Gastrocnemius medialis (tissue), 4 donors: Measurements from ENCODE around the gene ATAT1. TPM values are rescaled to one million over a fixed set of nuclear protein-coding genes. Genes with fewer than 3 reads are reported as not detected.
A peak's percentile ranks its signal among the peaks of the same experiment; 100 is the strongest.

Experiments
- ATAC-seq, 2 donors: fragments of 150-250 bp; one replicate each; pipeline ENCODE4 v1.9.1; 2016
- DNase-seq, 2 donors: peaks; one replicate each; pipeline ENCODE4 v3.0.0-alpha.2; 2019
- H3K27ac ChIP-seq, 4 donors: fragments of 200-600 bp; sonication (generic); 1 replicate in 1 of 4; 2 replicates in 3 of 4; pipeline ENCODE4 v1.5.1; 2016 to 2018; ENCODE audit warnings: mild to moderate bottlenecking in 2 of 4, moderate library complexity in 1 of 4
- H3K27me3 ChIP-seq, 3 donors: fragments of 200-600 bp; sonication (generic) in 2 of 3; 1 replicate in 1 of 3; 2 replicates in 2 of 3; pipeline versions ENCODE4 v1.5.1 to v1.6.0; 2016 to 2019; ENCODE audit warnings: mild to moderate bottlenecking in 1 of 3, moderate library complexity in 1 of 3
- H3K36me3 ChIP-seq, 2 donors: fragments of 200-600 bp; sonication (generic) in 1 of 2; one replicate each; pipeline ENCODE4 v1.5.1; 2017 to 2018
- H3K4me1 ChIP-seq, 2 donors: fragments of 200-600 bp; sonication (generic) in 1 of 2; one replicate each; pipeline ENCODE4 v1.5.1; 2016 to 2017; ENCODE audit warnings: mild to moderate bottlenecking in 2 of 2
- H3K4me3 ChIP-seq, 4 donors: fragments of 200-600 bp; sonication (generic) in 3 of 4; 1 replicate in 1 of 4; 2 replicates in 3 of 4; pipeline ENCODE4 v1.5.1; 2016 to 2019; ENCODE audit warnings: mild to moderate bottlenecking in 2 of 4
- H3K9me3 ChIP-seq, 3 donors: fragments of 200-600 bp; sonication (generic) in 2 of 3; 1 replicate in 1 of 3; 2 replicates in 2 of 3; pipeline ENCODE4 v1.5.1; 2016 to 2019
- CTCF ChIP-seq, 5 experiments: fragments of 450-650 bp in 3 of 5; fragments of 200-600 bp in 2 of 5; sonication (generic) in 2 of 5; IDR thresholded peaks in 4 of 5; conservative IDR thresholded peaks in 1 of 5; 1 replicate in 4 of 5; 2 replicates in 1 of 5; pipeline ENCODE4 v1.5.1; 2016 to 2019; ENCODE audit warnings: antibody characterized with exemption in 5 of 5, mild to moderate bottlenecking in 3 of 5, moderate library complexity in 3 of 5
- POLR2A ChIP-seq, 2 donors: fragments of 450-650 bp; IDR thresholded peaks; one replicate each; pipeline ENCODE4 v1.6.1; 2017; ENCODE audit warnings: antibody characterized with exemption in 2 of 2, mild to moderate bottlenecking in 2 of 2, moderate library complexity in 2 of 2
- in situ Hi-C, 4 donors: fragments of 200-750 bp; cut with MboI; loops; one replicate each; pipeline versions ENCODE4 v1.15.0 to v1.8.0; 2017; ENCODE audit warnings: low sequenced_read_pairs in 4 of 4
- intact Hi-C: fragments of 100-400 bp; cut with DNase I; formaldehyde crosslinking; loops from one replicate; pipeline ENCODE4 v1.15.1; 2023; ENCODE audit warnings: low total_unique reads
- total RNA-seq, 4 donors: library from RNA; depleted of rRNA; stranded (reverse); fragments of >200 nt; gene quantifications; one replicate each; pipeline versions ENCODE4 v1.1.0 to v1.2.3, GENCODE V29; 2016

Gene ATAT1
- total RNA-seq, 4 donors from 2014 or later: 0.73 to 7.8 (median 1.7) TPM

GRCh38 chr6:30684386-30685156 lies 57.9 kb downstream of the ATAT1 start:
- Histone ChIP-seq H3K27ac (peak overlapping the region; percentile 93 to 99 (median 97)), H3K4me1 (peaks cover 35 to 36% of the 10 kb centered on the region in 2 donors), H3K36me3 (peaks cover 0 to 4% of the 10 kb centered on the region in 2 donors), H3K27me3 (peaks cover 0 to 2% (median 0%) of the 10 kb centered on the region in 3 donors), H3K4me3 (peak overlapping the region; percentile 67 to 97 (median 96)), H3K9me3 (no peaks in the 10 kb centered on the region)
- in situ Hi-C loops: loop anchor here in 3 of 4 donors (5.0 to 10.0 kb wide), 2 partner anchors 38 to 140 kb away; partner anchors contain the start of gene TUBB (in 3 of the 3)
- ATAC-seq (no peak), DNase-seq (peak in 1 of 2 donors; percentile 44)
- no peak for TF ChIP-seq CTCF (IDR thresholded peaks at IDR 0.05 in 4 of 5, conservative IDR thresholded peaks at IDR 0.05 in 1 of 5)
- no peak for TF ChIP-seq POLR2A (IDR thresholded peaks at IDR 0.05)
- intact Hi-C loops: loop anchor here (5.0 kb wide), 2 partner anchors 198 to 513 kb away; partner anchors contain the start of gene DDR1

GRCh38 chr6:30685157-30686008 lies 58.7 kb downstream of the ATAT1 start:
- no peak for DNase-seq
- in situ Hi-C loops: loop anchor here in 1 of 4 donors (10.0 kb wide), 1 partner anchor 139 kb away; no protein-coding TSS in a partner anchor
- TF ChIP-seq CTCF (IDR thresholded peaks at IDR 0.05 in 4 of 5, conservative IDR thresholded peaks at IDR 0.05 in 1 of 5) (no peak), POLR2A (IDR thresholded peaks at IDR 0.05) (no peak)
- Histone ChIP-seq H3K9me3 (no peaks in the 10 kb centered on the region), H3K27me3 (peaks cover 0 to 2% (median 0%) of the 10 kb centered on the region in 3 donors), H3K36me3 (peaks cover 0 to 4% of the 10 kb centered on the region in 2 donors), H3K4me3 (peak overlapping the region; percentile 67 to 97 (median 96)), H3K4me1 (peaks cover 37 to 42% of the 10 kb centered on the region in 2 donors), H3K27ac (peak overlapping the region; percentile 93 to 99 (median 97))
- intact Hi-C loops: loop anchor here (5.0 kb wide), 2 partner anchors 197 to 512 kb away; partner anchors contain the start of gene DDR1
- no peak for ATAC-seq

GRCh38 chr6:30686009-30686907 lies 59.6 kb downstream of the ATAT1 start, which contains the start of gene PPP1R18:
Gene PPP1R18, minus strand, starts transcription at chr6:30686645. Its CDS starts 627 bp downstream, at chr6:30686018.
- ATAC-seq (peak; percentile 4 to 18), DNase-seq (peak; percentile 60 to 69)
- Histone ChIP-seq H3K4me3 (peak within 1 kb of the TSS; percentile 67 to 97 (median 96)), H3K4me1 (peaks cover 39 to 45% of the 10 kb centered on the region in 2 donors), H3K9me3 (no peaks in the 10 kb centered on the region), H3K36me3 (peaks cover 0 to 4% of the 10 kb centered on the region in 2 donors), H3K27me3 (peaks cover 0 to 2% (median 0%) of the 10 kb centered on the region in 3 donors), H3K27ac (peak within 1 kb of the TSS; percentile 93 to 99 (median 97))
- in situ Hi-C loops: loop anchor here in 1 of 4 donors (10.0 kb wide), 1 partner anchor 139 kb away; no protein-coding TSS in a partner anchor
- TF ChIP-seq CTCF (IDR thresholded peaks at IDR 0.05 in 4 of 5, conservative IDR thresholded peaks at IDR 0.05 in 1 of 5) (no peak), POLR2A (IDR thresholded peaks at IDR 0.05) (peak; percentile 13 to 35)
- intact Hi-C loops: loop anchor here (5.0 kb wide), 2 partner anchors 196 to 511 kb away; partner anchors contain the start of gene DDR1
